Hematopoietic multipotent progenitor cell treated with erythropoietin and hydrocortisone succinate and interleukin-3 and kit ligand, for 4 days (in vitro differentiated cells): ENCODE measurements around the gene SND1.

Experiments
- DNase-seq: peaks from one replicate; pipeline ENCODE4 v3.0.0-alpha.2; 2015

SND1 gene

GRCh38 chr7:127979113-127979727 lies 327.2 kb downstream of the SND1 start:
- DNase-seq, result no peak

GRCh38 chr7:127979728-127980126 lies 327.7 kb downstream of the SND1 start:
- DNase-seq, result no peak

- DNase-seq, result no peak
These were observed 328.9 kb downstream of the SND1 start for GRCh38 chr7:127980901-127981300.

GRCh38 chr7:127981965-127982364 lies 330.0 kb downstream of the SND1 start:
- no peak for DNase-seq

GRCh38 chr7:127983804-127984332 lies 331.9 kb downstream of the SND1 start:
- DNase-seq, result no peak

- DNase-seq, result peak; percentile 79
These were observed 334.9 kb downstream of the SND1 start for GRCh38 chr7:127986581-127987521.

- no peak for DNase-seq
These were observed 336.8 kb downstream of the SND1 start for GRCh38 chr7:127988751-127989150.

- no peak for DNase-seq
These were observed 341.3 kb downstream of the SND1 start for GRCh38 chr7:127993317-127993716.

GRCh38 chr7:127993987-127994386 lies 342.0 kb downstream of the SND1 start:
- DNase-seq, result no peak

- no peak for DNase-seq
These were observed 343.3 kb downstream of the SND1 start for GRCh38 chr7:127995156-127995880.

GRCh38 chr7:127995881-127996215 lies 343.9 kb downstream of the SND1 start:
- DNase-seq, result no peak

GRCh38 chr7:127996253-127997071 lies 344.5 kb downstream of the SND1 start:
- peak; percentile 15 for DNase-seq

GRCh38 chr7:127997226-127997922 lies 345.4 kb downstream of the SND1 start:
- DNase-seq, result no peak

GRCh38 chr7:127998671-127999070 lies 346.7 kb downstream of the SND1 start:
- no peak for DNase-seq

- DNase-seq, result no peak
These were observed 348.1 kb downstream of the SND1 start for GRCh38 chr7:128000048-128000447.

- no peak for DNase-seq
These were observed 348.9 kb downstream of the SND1 start for GRCh38 chr7:128000854-128001265.

- no peak for DNase-seq
These were observed 351.2 kb downstream of the SND1 start for GRCh38 chr7:128003167-128003566.

GRCh38 chr7:128003787-128004186 lies 351.8 kb downstream of the SND1 start:
- DNase-seq, result peak; percentile 57

GRCh38 chr7:128004623-128005022 lies 352.6 kb downstream of the SND1 start:
- DNase-seq, result no peak

GRCh38 chr7:128005117-128005516 lies 353.1 kb downstream of the SND1 start:
- no peak for DNase-seq

- no peak for DNase-seq
These were observed 353.8 kb downstream of the SND1 start for GRCh38 chr7:128005759-128006159.
